IMR-90 (cell line): ENCODE data around the gene RNF144B. TPM values are rescaled to one million over a fixed set of nuclear protein-coding genes. Genes with fewer than 3 reads are reported as not detected.

ENCODE experiments used
- ATAC-seq: fragments of 200-7000 bp; cut with Tn5 transposase; 2 replicates; pipeline ENCODE4 v1.9.1; 2020; ENCODE audit warnings: low read depth, mild to moderate bottlenecking, moderate library complexity
- BruUV-seq: library from RNA; stranded (reverse); fragments of 400-500 nt; replicated peaks from 2 replicates; lab custom pipeline; 2021; lab: Mats Ljungman, UMichigan
- CTCF ChIA-PET: fragments of 300-600 bp; formaldehyde crosslinking; extraction: SDS; loops from one replicate; lab custom pipeline; 2021; ENCODE audit warnings: antibody characterized with exemption; lab: Yijun Ruan, JAX
- POLR2A ChIA-PET: fragments of 300-600 bp; sonication (Branson Sonifier 250); formaldehyde crosslinking; loops from one replicate; lab custom pipeline; 2022; ENCODE audit warnings: antibody characterized with exemption; ENCODE audit not compliant: unreplicated experiment; lab: Charles Lee
- DNase-seq: peaks from one replicate; pipeline ENCODE4 v3.0.0; 2013
- H2AFZ ChIP-seq: replicated peaks from 2 replicates; pipeline ENCODE3; 2013; ENCODE audit warnings: low read length, mild to moderate bottlenecking; ENCODE audit not compliant: poor library complexity
- H2AK5ac ChIP-seq: 2 replicates; pipeline ENCODE4 v1.6.1; 2013; ENCODE audit warnings: low read depth, low read length, inconsistent platforms
- H2AK9ac ChIP-seq: replicated peaks from 2 replicates; pipeline ENCODE3; 2013; ENCODE audit warnings: mild to moderate bottlenecking, low read depth, low read length, moderate library complexity; ENCODE audit not compliant: poor library complexity
- H2BK120ac ChIP-seq: 2 replicates; pipeline ENCODE4 v1.6.1; 2013; ENCODE audit warnings: low read depth, low read length, inconsistent platforms
- H2BK15ac ChIP-seq: 3 replicates; pipeline ENCODE4 v1.6.1; 2013; ENCODE audit warnings: low read depth, low read length, inconsistent platforms
- H2BK20ac ChIP-seq: 2 replicates; pipeline ENCODE4 v1.6.1; 2013; ENCODE audit warnings: low read depth, mild to moderate bottlenecking, inconsistent platforms, low read length, moderate library complexity
- H2BK5ac ChIP-seq: 2 replicates; pipeline ENCODE4 v1.6.1; 2013; ENCODE audit warnings: mild to moderate bottlenecking, low read depth, low read length, inconsistent platforms; ENCODE audit not compliant: poor library complexity, severe bottlenecking
- H3K14ac ChIP-seq: replicated peaks from 2 replicates; pipeline ENCODE4 v1.6.1; 2013; ENCODE audit warnings: low read depth, low read length, inconsistent platforms
- H3K18ac ChIP-seq: 2 replicates; pipeline ENCODE4 v1.6.1; 2013; ENCODE audit warnings: low read depth, low read length, control low read depth
- H3K23ac ChIP-seq: 2 replicates; pipeline ENCODE4 v1.6.1; 2013; ENCODE audit warnings: low read depth, low read length, inconsistent platforms
- H3K27ac ChIP-seq: 2 replicates; pipeline ENCODE4 v1.5.1; 2013; ENCODE audit warnings: mild to moderate bottlenecking, control low read depth, low read length; ENCODE audit not compliant: insufficient read depth
- H3K27me3 ChIP-seq: 2 replicates; pipeline ENCODE4 v1.6.1; 2013; ENCODE audit warnings: low read length; ENCODE audit not compliant: control insufficient read depth, insufficient read depth
- H3K36me3 ChIP-seq: 2 replicates; pipeline ENCODE4 v1.6.1; 2013; ENCODE audit warnings: low read length, mixed read lengths; ENCODE audit not compliant: control insufficient read depth, insufficient read depth
- H3K4ac ChIP-seq: 2 replicates; pipeline ENCODE4 v1.6.1; 2013; ENCODE audit warnings: low read depth, low read length, inconsistent platforms
- H3K4me1 ChIP-seq: 2 replicates; pipeline ENCODE4 v1.6.1; 2013; ENCODE audit warnings: low read length, mixed read lengths; ENCODE audit not compliant: control insufficient read depth, insufficient read depth
- H3K4me2 ChIP-seq: 2 replicates; pipeline ENCODE4 v1.6.1; 2013; ENCODE audit warnings: low read depth, mild to moderate bottlenecking, control low read depth, low read length, moderate library complexity
- H3K4me3 ChIP-seq: 2 replicates; pipeline ENCODE4 v1.5.1; 2013; ENCODE audit warnings: low read depth, mild to moderate bottlenecking, control low read depth, low read length, moderate library complexity; ENCODE audit not compliant: insufficient read depth
- H3K56ac ChIP-seq: 2 replicates; pipeline ENCODE4 v1.6.1; 2013; ENCODE audit warnings: low read length, inconsistent platforms; ENCODE audit not compliant: insufficient read depth; ENCODE audit errors: extremely low read depth
- H3K79me1 ChIP-seq, 2 experiments: 2 replicates each; pipeline ENCODE4 v1.6.1; 2013; ENCODE audit warnings: low read length in 2 of 2, inconsistent platforms in 1 of 2, low read depth in 1 of 2
- H3K9ac ChIP-seq: 2 replicates; pipeline ENCODE4 v1.6.1; 2013; ENCODE audit warnings: low read depth, low read length, control low read depth
- H3K9me1 ChIP-seq: 2 replicates; pipeline ENCODE4 v1.6.1; 2013; ENCODE audit warnings: low read length, inconsistent platforms; ENCODE audit not compliant: insufficient read depth
- H3K9me3 ChIP-seq: 2 replicates; pipeline ENCODE4 v1.6.1; 2013; ENCODE audit warnings: low read length; ENCODE audit not compliant: control insufficient read depth, insufficient read depth
- H4K20me1 ChIP-seq: 2 replicates; pipeline ENCODE4 v1.6.1; 2013; ENCODE audit warnings: low read length, inconsistent platforms; ENCODE audit not compliant: insufficient read depth
- H4K5ac ChIP-seq: 2 replicates; pipeline ENCODE4 v1.6.1; 2013; ENCODE audit warnings: mild to moderate bottlenecking, low read depth, low read length, control low read depth
- H4K8ac ChIP-seq, 2 experiments: 2 replicates each; pipeline ENCODE4 v1.6.1; 2013; ENCODE audit warnings: low read depth in 2 of 2, low read length in 2 of 2, control low read depth in 1 of 2, inconsistent platforms in 1 of 2
- H4K91ac ChIP-seq: 2 replicates; pipeline ENCODE4 v1.6.1; 2013; ENCODE audit warnings: low read depth, low read length, inconsistent platforms; ENCODE audit not compliant: insufficient read depth
- BHLHE40 ChIP-seq: fragments of 150-350 bp; IDR thresholded peaks from 2 replicates; pipeline ENCODE4 v1.6.1; 2016; ENCODE audit warnings: mild to moderate bottlenecking, low read depth, low read length
- CEBPB ChIP-seq: IDR thresholded peaks from 2 replicates; pipeline ENCODE4 v1.6.1; 2012; ENCODE audit warnings: low read depth, low read length, improper control_type of control experiment
- CHD1 ChIP-seq: IDR thresholded peaks from 2 replicates; pipeline ENCODE4 v1.6.1; 2012; ENCODE audit warnings: low read depth, low read length, improper control_type of control experiment
- CTCF ChIP-seq: conservative IDR thresholded peaks from 2 replicates; pipeline ENCODE4 v1.5.1; 2012; ENCODE audit warnings: mild to moderate bottlenecking, low read depth, low read length, improper control_type of control experiment
- ELK1 ChIP-seq: fragments of 150-350 bp; IDR thresholded peaks from 2 replicates; pipeline ENCODE4 v1.6.1; 2016; ENCODE audit warnings: low read depth, mild to moderate bottlenecking, low read length, moderate library complexity, borderline replicate concordance
- FOS ChIP-seq: fragments of 150-350 bp; IDR thresholded peaks from 2 replicates; pipeline ENCODE4 v1.6.1; 2016; ENCODE audit warnings: low read depth, low read length
- MAFK ChIP-seq: IDR thresholded peaks from 2 replicates; pipeline ENCODE4 v1.6.1; 2012; ENCODE audit warnings: low read depth, low read length, improper control_type of control experiment
- MAZ ChIP-seq: IDR thresholded peaks from 2 replicates; pipeline ENCODE4 v1.6.1; 2012; ENCODE audit warnings: low read depth, mild to moderate bottlenecking, low read length, improper control_type of control experiment, moderate library complexity, borderline replicate concordance
- MXI1 ChIP-seq: IDR thresholded peaks from 2 replicates; pipeline ENCODE4 v1.6.1; 2012; ENCODE audit warnings: low read depth, mild to moderate bottlenecking, low read length, moderate library complexity, borderline replicate concordance
- NFE2L2 ChIP-seq: fragments of 150-350 bp; IDR thresholded peaks from 2 replicates; pipeline ENCODE4 v1.6.1; 2016; ENCODE audit warnings: low read depth, mild to moderate bottlenecking, low read length
- POLR2A ChIP-seq: IDR thresholded peaks from 2 replicates; pipeline ENCODE4 v1.6.1; 2012; ENCODE audit warnings: mild to moderate bottlenecking, low read depth, low read length
- RAD21 ChIP-seq: IDR thresholded peaks from 2 replicates; pipeline ENCODE4 v1.6.1; 2012; ENCODE audit warnings: low read length, improper control_type of control experiment
- RCOR1 ChIP-seq: IDR thresholded peaks from 2 replicates; pipeline ENCODE4 v1.6.1; 2012; ENCODE audit warnings: mild to moderate bottlenecking, low read length, improper control_type of control experiment; ENCODE audit not compliant: insufficient replicate concordance
- RFX5 ChIP-seq: IDR thresholded peaks from 2 replicates; pipeline ENCODE4 v1.8.0; 2012; ENCODE audit warnings: low read depth, mild to moderate bottlenecking, low read length, moderate library complexity
- SMC3 ChIP-seq: fragments of 150-350 bp; IDR thresholded peaks from 2 replicates; pipeline ENCODE4 v1.6.1; 2016; ENCODE audit warnings: low read depth, mild to moderate bottlenecking, antibody characterized with exemption, low read length, moderate library complexity
- WGBS, 2 experiments: methylation state at CpG; one replicate each; pipeline versions ENCODE4 v1.1.5 to v1.1.7; 2013; ENCODE audit warnings: missing lambda C conversion rate in 2 of 2; ENCODE audit not compliant: insufficient read length in 1 of 2; ENCODE audit errors: extremely low coverage in 2 of 2; 5-methylcytosine and 5-hydroxymethylcytosine counted together
- dilution Hi-C: fragments of 300-500 bp; cut with HindIII; formaldehyde crosslinking; loops from one replicate; pipeline ENCODE4 v1.14.3; 2018; ENCODE audit warnings: low sequenced_read_pairs; ENCODE audit not compliant: unreplicated experiment
- in situ Hi-C: fragments of 300-500 bp; cut with MboI; formaldehyde crosslinking; loops from 3 replicates; pipeline ENCODE4 v1.14.3; 2019; ENCODE audit warnings: low sequenced_read_pairs, inconsistent platforms, mixed read lengths
- intact Hi-C: fragments of 100-400 bp; cut with micrococcal nuclease; formaldehyde crosslinking; loops from 2 replicates; pipeline ENCODE4 v1.10.0; 2022
- polyA plus RNA-seq, 3 experiments: library from polyadenylated mRNA; depleted of rRNA; stranded (reverse); fragments of >200 nt; gene quantifications; 2 replicates each; pipeline ENCODE4 v1.2.3, GENCODE V29; 2012; ENCODE audit warnings: low replicate concordance in 1 of 3
- total RNA-seq: library from RNA; depleted of rRNA; stranded (reverse); fragments of >200 nt; gene quantifications from 2 replicates; pipeline ENCODE4 v1.2.3, GENCODE V29; 2012
- TF ChIP-seq, protein P1 (sequence below): fragments of 150-350 bp; IDR thresholded peaks from 2 replicates; pipeline ENCODE4 v1.6.1; 2017; ENCODE audit warnings: mild to moderate bottlenecking, antibody characterized with exemption, low read length, low read depth

The RNF144B gene
- total and polyA plus RNA-seq, 2 of the 4 experiments (the other 2 are of a cell fraction): 0.44 to 2.7 TPM

- Histone ChIP-seq H2BK20ac (no peak overlapping the region), H3K56ac (no peak overlapping the region), H4K8ac (no peak overlapping the region), H2AK9ac (no peak overlapping the region), H3K23ac (no peak overlapping the region), H2AFZ (no peak overlapping the region), H3K18ac (no peak overlapping the region), H3K9me1 (no peaks in the 10 kb centered on the region), H4K5ac (no peak overlapping the region), H3K27ac (no peak overlapping the region), H3K4me1 (peaks cover 2% of the 10 kb centered on the region; the same call in 1 of the 2 replicates), H4K20me1 (no peaks in the 10 kb centered on the region), H3K9ac (no peak overlapping the region), H3K36me3 (no peaks in the 10 kb centered on the region), H3K27me3 (no peaks in the 10 kb centered on the region), H3K14ac (no peak overlapping the region), H3K79me1 (no peaks in the 10 kb centered on the region), H2BK15ac (no peak overlapping the region), H2BK120ac (no peak overlapping the region), H3K9me3 (no peaks in the 10 kb centered on the region), H3K4me3 (no peak overlapping the region), H3K4me2 (no peak overlapping the region), H2AK5ac (no peak overlapping the region), H4K91ac (no peak overlapping the region), H3K4ac (no peak overlapping the region), H2BK5ac (no peak overlapping the region)
- ATAC-seq: no peak
- intact Hi-C loops (no loop called here), in situ Hi-C loops (no loop called here), dilution Hi-C loops (no loop called here)
- CTCF ChIA-PET: no interaction called here
- no peak for TF ChIP-seq ELK1
- no peak for TF ChIP-seq CTCF
- TF ChIP-seq MAZ: no peak
- no peak for TF ChIP-seq CHD1
- TF ChIP-seq NFE2L2: no peak
- no peak for TF ChIP-seq RFX5
- TF ChIP-seq SMC3: no peak
- TF ChIP-seq FOS: no peak
- no peak for TF ChIP-seq MAFK
- no peak for TF ChIP-seq CEBPB
- no peak for TF ChIP-seq RAD21
- TF ChIP-seq MXI1: no peak
- TF ChIP-seq, protein P1, sequence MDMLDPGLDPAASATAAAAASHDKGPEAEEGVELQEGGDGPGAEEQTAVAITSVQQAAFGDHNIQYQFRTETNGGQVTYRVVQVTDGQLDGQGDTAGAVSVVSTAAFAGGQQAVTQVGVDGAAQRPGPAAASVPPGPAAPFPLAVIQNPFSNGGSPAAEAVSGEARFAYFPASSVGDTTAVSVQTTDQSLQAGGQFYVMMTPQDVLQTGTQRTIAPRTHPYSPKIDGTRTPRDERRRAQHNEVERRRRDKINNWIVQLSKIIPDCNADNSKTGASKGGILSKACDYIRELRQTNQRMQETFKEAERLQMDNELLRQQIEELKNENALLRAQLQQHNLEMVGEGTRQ: no peak
- no peak for TF ChIP-seq BHLHE40
- TF ChIP-seq POLR2A: no peak
- TF ChIP-seq RCOR1: no peak
- no TSS peak for BruUV-seq
- no CpG with 5 or more reads among the region's 2 CpGs for WGBS, 2 experiments
- POLR2A ChIA-PET: no interaction called here
- DNase-seq: no peak
Observed at GRCh38 chr6:18353251-18353650, 33.9 kb upstream of the RNF144B start.
